MM.1S (cell line): ENCODE data around the gene TMPRSS9.

Source experiments
- CTCF ChIP-seq: fragments of 300-600 bp; sonication (generic); IDR thresholded peaks from 2 replicates; pipeline ENCODE4 v1.5.1; 2016; ENCODE audit warnings: antibody characterized with exemption, low read length, mixed read lengths
- EZH2 ChIP-seq: fragments of 300-600 bp; sonication (generic); optimal IDR thresholded peaks from 2 replicates; pipeline ENCODE3; 2017; ENCODE audit warnings: low read depth, mild to moderate bottlenecking, antibody characterized with exemption, low read length, mixed read lengths

GRCh38 chr19:2413159-2413558 lies 53.1 kb downstream of the TMPRSS9 start:
- TF ChIP-seq CTCF = no peak
- no peak for TF ChIP-seq EZH2
